ENCODE data around the gene PIP4P1. TPM values are rescaled to one million over a fixed set of nuclear protein-coding genes. Genes with fewer than 3 reads are reported as not detected.

PIP4P1 gene
- total and polyA plus RNA-seq, 4 donors, result 15.8 to 42.7 (median 26.8) TPM

- Histone ChIP-seq H3K36me3 (ENCODE audit: control insufficient read depth in 1 of 2, insufficient read depth in 2 of 2, low read length in 1 of 2) (peaks cover 4 to 6% of the 10 kb centered on the region in 2 donors), H3K4me3 (ENCODE audit: low read length in 2 of 2) (peak overlapping the region; percentile 36 to 54), H3K27me3 (ENCODE audit: control insufficient read depth in 1 of 2, insufficient read depth in 2 of 2, low read length in 1 of 2) (no peaks in the 10 kb centered on the region), H3K27ac (ENCODE audit: low read depth in 1 of 2, low read length in 2 of 2) (peak overlapping the region in 1 of 2 donors; percentile 33), H3K4me1 (ENCODE audit: control insufficient read depth in 1 of 2, insufficient read depth in 2 of 2, low read length in 2 of 2) (peaks cover 0 to 3% of the 10 kb centered on the region in 2 donors), H3K9me3 (ENCODE audit: control insufficient read depth, low read length) (no peaks in the 10 kb centered on the region)
- peak; percentile 66 for ATAC-seq (ENCODE audit: low FRiP score)
- peak in 1 of 2 donors; percentile 70 for DNase-seq
- 2% methylated on average over 12 of the region's 12 CpGs for WGBS, 2 donors
- intact Hi-C loops (cut with DNase I), result loop anchor here (1.0 to 10.0 kb wide), 5 partner anchors 15 to 213 kb away; partner anchors contain the start of genes APEX1 (in 1 of the 2) and PARP2 (in 1 of the 2)
Observed at GRCh38 chr14:20469890-20470602, 8.8 kb upstream of the PIP4P1 start.

DNA sequence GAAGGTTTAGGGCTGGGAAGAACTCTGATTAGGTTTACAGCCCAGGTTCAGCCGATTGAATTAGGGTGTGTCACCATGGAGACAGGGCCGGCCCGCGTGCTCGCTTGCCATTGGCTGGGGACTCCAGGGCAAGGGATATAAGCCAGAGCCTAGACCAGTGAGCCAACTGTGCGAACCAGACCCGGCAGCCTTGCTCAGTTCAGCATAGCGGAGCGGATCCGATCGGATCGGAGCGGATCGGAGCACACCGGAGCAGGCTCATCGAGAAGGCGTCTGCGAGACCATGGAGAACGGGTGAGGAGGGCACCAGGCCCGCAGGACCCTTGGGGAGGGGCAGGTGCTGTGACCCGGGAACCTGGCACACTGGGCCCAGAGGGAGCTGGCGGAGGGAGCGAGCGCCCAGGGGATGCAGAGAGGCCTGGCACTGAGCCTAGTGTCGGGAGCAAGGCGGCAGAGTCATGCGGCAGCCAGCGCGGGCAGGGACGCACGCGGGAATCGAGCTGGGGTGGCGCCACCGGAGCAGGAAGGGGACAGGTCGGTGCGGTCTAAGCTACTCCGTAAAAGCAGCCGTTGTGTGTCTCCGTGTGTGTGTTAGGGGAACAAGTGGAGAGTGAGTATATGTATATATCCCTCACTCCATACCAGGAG lies 8.1 kb upstream of the PIP4P1 start, which contains the start of gene PNP:
Gene PNP (plus strand): TSS at position 165 of the 648 bp plus-strand sequence. CDS start 119 bp downstream, at position 284.
- WGBS, 2 donors, result 0 to 1% methylated on average over 40 of the region's 40 CpGs
- H3K27ac ChIP-seq (ENCODE audit: low read depth in 1 of 2, low read length in 2 of 2), result peak within 1 kb of the TSS in 1 of 2 donors; percentile 33
- ATAC-seq (ENCODE audit: low FRiP score) (peak; percentile 97), DNase-seq (peak; percentile 94 to 95)
- H3K4me1 ChIP-seq (ENCODE audit: control insufficient read depth in 1 of 2, insufficient read depth in 2 of 2, low read length in 2 of 2), result peaks cover 0 to 3% of the 10 kb centered on the region in 2 donors
- H3K27me3 ChIP-seq (ENCODE audit: control insufficient read depth in 1 of 2, insufficient read depth in 2 of 2, low read length in 1 of 2), result no peaks in the 10 kb centered on the region
- intact Hi-C loops (cut with DNase I), result loop anchor here (1.0 to 10.0 kb wide), 3 partner anchors 14 to 213 kb away; partner anchors contain the start of genes APEX1 (in 1 of the 2) and PARP2 (in 1 of the 2)
- peak within 1 kb of the TSS; percentile 3 to 54 for H3K4me3 ChIP-seq (ENCODE audit: low read length in 2 of 2)
- H3K9me3 ChIP-seq (ENCODE audit: control insufficient read depth, low read length), result no peaks in the 10 kb centered on the region
- H3K36me3 ChIP-seq (ENCODE audit: control insufficient read depth in 1 of 2, insufficient read depth in 2 of 2, low read length in 1 of 2), result peaks cover 3 to 4% of the 10 kb centered on the region in 2 donors

DNA sequence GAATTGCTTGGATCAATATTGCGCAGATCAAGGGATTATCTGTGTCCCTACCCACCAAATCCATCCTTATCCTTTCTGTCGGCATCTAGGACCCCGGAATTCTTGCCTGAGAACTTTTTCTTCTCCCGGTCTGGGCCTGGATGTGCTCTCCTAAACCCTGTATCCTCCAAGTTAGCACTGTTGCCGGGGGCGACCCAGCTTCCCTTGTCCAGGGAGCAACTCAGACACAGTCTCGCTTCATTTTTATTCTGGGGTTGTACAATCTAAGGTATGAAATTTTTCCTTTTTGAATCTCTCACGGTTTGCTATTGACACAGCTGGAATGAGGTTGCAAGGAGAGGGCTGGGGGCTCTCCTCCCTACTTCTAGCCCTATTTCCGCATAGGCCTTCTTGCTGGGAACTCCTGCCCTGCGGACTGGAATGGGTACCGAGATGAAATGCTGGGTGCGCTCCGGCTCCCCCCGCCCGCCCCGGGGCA lies 7.6 kb upstream of the PIP4P1 start:
- ATAC-seq (ENCODE audit: low FRiP score), result peak; percentile 11

DNA sequence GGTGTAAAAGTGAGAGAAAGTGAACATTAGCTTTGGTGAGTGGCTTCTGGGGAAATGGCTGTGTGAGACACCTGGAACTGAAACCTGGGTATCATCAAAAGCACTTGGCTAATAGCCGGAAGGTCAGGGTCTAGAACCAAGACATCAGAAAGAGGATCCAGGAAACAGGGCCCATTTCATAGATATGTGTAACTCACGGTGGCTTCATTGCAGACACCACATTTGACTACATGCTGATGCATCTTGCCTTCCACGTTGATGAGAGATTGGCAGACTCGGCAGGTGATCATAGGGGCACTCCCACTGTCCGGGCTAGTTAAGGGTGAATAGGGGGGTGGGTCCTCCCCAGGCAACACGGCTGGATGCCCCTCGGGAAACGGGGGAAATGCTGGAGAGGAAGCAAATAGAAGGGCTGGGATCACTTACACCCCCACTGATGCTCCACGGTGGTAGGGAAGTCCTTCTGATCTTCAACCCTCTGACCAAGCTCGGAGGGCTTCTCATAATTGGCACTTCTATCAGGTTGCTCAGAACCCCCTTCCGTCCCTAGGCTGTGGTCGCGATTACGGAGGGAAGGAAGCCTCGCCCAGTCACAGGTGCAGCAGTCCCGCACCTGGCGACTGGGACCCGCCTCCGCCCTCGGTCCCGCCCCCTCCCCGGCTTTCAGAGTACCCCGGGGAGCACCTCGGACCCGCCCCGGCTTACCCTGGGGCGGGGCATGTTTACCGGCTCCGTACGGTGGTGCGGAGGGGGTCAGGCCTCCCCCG lies 593 bp downstream of the PIP4P1 start:
- DNase-seq, result no peak
- H3K27ac ChIP-seq (ENCODE audit: low read depth in 1 of 2, low read length in 2 of 2), result peak overlapping the region in 1 of 2 donors; percentile 50
- intact Hi-C loops (cut with DNase I), result loop anchor here (2.0 to 10.0 kb wide), 3 partner anchors 116 to 224 kb away; partner anchors contain the start of genes RNASE4 (in 2 of the 2) and PARP2 (in 1 of the 2)
- no peaks in the 10 kb centered on the region for H3K9me3 ChIP-seq (ENCODE audit: control insufficient read depth, low read length)
- H3K4me3 ChIP-seq (ENCODE audit: low read length in 2 of 2), result peak overlapping the region; percentile 77 to 83
- WGBS, 2 donors, result 6 to 8% methylated on average over 29 to 32 of the region's 32 CpGs
- no peak for ATAC-seq (ENCODE audit: low FRiP score)
- H3K27me3 ChIP-seq (ENCODE audit: control insufficient read depth in 1 of 2, insufficient read depth in 2 of 2, low read length in 1 of 2), result no peaks in the 10 kb centered on the region
- no peaks in the 10 kb centered on the region for H3K4me1 ChIP-seq (ENCODE audit: control insufficient read depth in 1 of 2, insufficient read depth in 2 of 2, low read length in 2 of 2)
- H3K36me3 ChIP-seq (ENCODE audit: control insufficient read depth in 1 of 2, insufficient read depth in 2 of 2, low read length in 1 of 2), result peaks cover 0 to 6% of the 10 kb centered on the region in 2 donors

More for the DNA sequence above, 7.6 kb upstream of the PIP4P1 start:
- Histone ChIP-seq H3K27ac (ENCODE audit: low read depth in 1 of 2, low read length in 2 of 2) (peak overlapping the region in 1 of 2 donors; percentile 20), H3K36me3 (ENCODE audit: control insufficient read depth in 1 of 2, insufficient read depth in 2 of 2, low read length in 1 of 2) (peaks cover 2 to 4% of the 10 kb centered on the region in 2 donors), H3K9me3 (ENCODE audit: control insufficient read depth, low read length) (no peaks in the 10 kb centered on the region), H3K4me3 (ENCODE audit: low read length in 2 of 2) (peak overlapping the region in 1 of 2 donors; percentile 54), H3K27me3 (ENCODE audit: control insufficient read depth in 1 of 2, insufficient read depth in 2 of 2, low read length in 1 of 2) (no peaks in the 10 kb centered on the region), H3K4me1 (ENCODE audit: control insufficient read depth in 1 of 2, insufficient read depth in 2 of 2, low read length in 2 of 2) (peaks cover 0 to 3% of the 10 kb centered on the region in 2 donors)
- DNase-seq, result peak in 1 of 2 donors; percentile 69
- intact Hi-C loops (cut with DNase I), result loop anchor here (1.0 to 10.0 kb wide), 3 partner anchors 14 to 214 kb away; partner anchors contain the start of genes APEX1 (in 1 of the 2) and PARP2 (in 1 of the 2)
- WGBS, 2 donors, result 21 to 23% methylated on average over 16 of the region's 16 CpGs

GRCh38 chr14:20458031-20458789 lies 3.0 kb downstream of the PIP4P1 start:
- ATAC-seq (ENCODE audit: low FRiP score), result no peak
- intact Hi-C loops (cut with DNase I), result loop anchor here (5.0 kb wide), 2 partner anchors 46 to 154 kb away; partner anchors contain the start of gene TEP1 (in 2 of the 2)
- WGBS, 2 donors, result 52 to 59% methylated on average over 8 of the region's 8 CpGs
- no peak overlapping the region for H3K4me3 ChIP-seq (ENCODE audit: low read length in 2 of 2)
- H3K27ac ChIP-seq (ENCODE audit: low read depth in 1 of 2, low read length in 2 of 2), result no peak overlapping the region
- no peaks in the 10 kb centered on the region for H3K4me1 ChIP-seq (ENCODE audit: control insufficient read depth in 1 of 2, insufficient read depth in 2 of 2, low read length in 2 of 2)
- DNase-seq, result peak in 1 of 2 donors; percentile 20
- no peaks in the 10 kb centered on the region for H3K27me3 ChIP-seq (ENCODE audit: control insufficient read depth in 1 of 2, insufficient read depth in 2 of 2, low read length in 1 of 2)
- no peaks in the 10 kb centered on the region for H3K9me3 ChIP-seq (ENCODE audit: control insufficient read depth, low read length)
- peaks cover 0 to 6% of the 10 kb centered on the region in 2 donors for H3K36me3 ChIP-seq (ENCODE audit: control insufficient read depth in 1 of 2, insufficient read depth in 2 of 2, low read length in 1 of 2)

DNA sequence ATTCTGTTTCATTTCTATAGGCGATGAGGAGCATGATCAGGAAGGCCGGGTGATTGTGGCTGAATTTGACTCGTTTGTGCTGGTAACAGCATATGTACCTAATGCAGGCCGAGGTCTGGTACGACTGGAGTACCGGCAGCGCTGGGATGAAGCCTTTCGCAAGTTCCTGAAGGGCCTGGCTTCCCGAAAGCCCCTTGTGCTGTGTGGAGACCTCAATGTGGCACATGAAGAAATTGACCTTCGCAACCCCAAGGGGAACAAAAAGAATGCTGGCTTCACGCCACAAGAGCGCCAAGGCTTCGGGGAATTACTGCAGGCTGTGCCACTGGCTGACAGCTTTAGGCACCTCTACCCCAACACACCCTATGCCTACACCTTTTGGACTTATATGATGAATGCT lies 4.3 kb downstream of the PIP4P1 start:
- H3K36me3 ChIP-seq (ENCODE audit: control insufficient read depth in 1 of 2, insufficient read depth in 2 of 2, low read length in 1 of 2), result peaks cover 0 to 6% of the 10 kb centered on the region in 2 donors
- intact Hi-C loops (cut with DNase I), result loop anchor here (5.0 kb wide), 2 partner anchors 45 to 155 kb away; partner anchors contain the start of gene TEP1 (in 2 of the 2)
- no peak overlapping the region for H3K4me3 ChIP-seq (ENCODE audit: low read length in 2 of 2)
- ATAC-seq (ENCODE audit: low FRiP score) (no peak), DNase-seq (peak in 1 of 2 donors; percentile 63)
- 82 to 85% methylated on average over 13 of the region's 13 CpGs for WGBS, 2 donors
- no peaks in the 10 kb centered on the region for H3K27me3 ChIP-seq (ENCODE audit: control insufficient read depth in 1 of 2, insufficient read depth in 2 of 2, low read length in 1 of 2)
- H3K4me1 ChIP-seq (ENCODE audit: control insufficient read depth in 1 of 2, insufficient read depth in 2 of 2, low read length in 2 of 2), result no peaks in the 10 kb centered on the region
- H3K27ac ChIP-seq (ENCODE audit: low read depth in 1 of 2, low read length in 2 of 2), result no peak overlapping the region
- no peaks in the 10 kb centered on the region for H3K9me3 ChIP-seq (ENCODE audit: control insufficient read depth, low read length)

DNA sequence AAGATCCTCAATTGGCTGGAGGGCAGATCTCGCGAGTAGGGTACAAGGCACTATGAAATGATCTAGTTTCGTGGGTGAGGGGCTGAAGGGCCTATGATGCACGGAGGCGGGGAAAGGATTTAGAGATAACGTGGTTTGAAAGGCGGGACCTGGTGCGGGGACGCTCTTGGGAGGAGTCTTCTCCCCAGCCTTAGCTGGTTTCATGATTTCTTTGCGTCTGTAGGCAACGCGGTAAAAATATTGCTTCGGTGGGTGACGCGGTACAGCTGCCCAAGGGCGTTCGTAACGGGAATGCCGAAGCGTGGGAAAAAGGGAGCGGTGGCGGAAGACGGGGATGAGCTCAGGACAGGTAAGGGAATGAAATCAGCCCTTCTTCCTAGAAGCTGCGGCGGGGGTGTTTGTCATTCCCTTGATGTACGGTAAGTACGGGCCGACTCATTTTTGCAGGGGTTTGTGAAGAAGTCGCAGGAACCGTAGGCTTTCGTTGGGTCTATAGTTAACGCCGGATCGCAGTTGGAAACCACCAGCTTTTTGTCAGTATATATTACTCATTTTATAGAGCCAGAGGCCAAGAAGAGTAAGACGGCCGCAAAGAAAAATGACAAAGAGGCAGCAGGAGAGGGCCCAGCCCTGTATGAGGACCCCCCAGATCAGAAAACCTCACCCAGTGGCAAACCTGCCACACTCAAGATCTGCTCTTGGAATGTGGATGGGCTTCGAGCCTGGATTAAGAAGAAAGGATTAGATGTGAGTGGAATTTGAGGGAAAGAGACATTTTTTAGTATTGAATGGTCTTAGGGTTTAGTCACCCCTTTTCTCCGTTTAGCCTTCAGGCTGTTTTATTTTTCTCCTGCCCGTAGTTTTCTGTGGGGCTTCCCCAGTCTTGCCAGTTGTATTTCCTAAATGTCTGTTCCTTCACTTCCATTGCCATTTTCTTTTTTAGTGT lies 5.6 kb downstream of the PIP4P1 start:
- DNase-seq (peak in 1 of 2 donors; percentile 79), ATAC-seq (ENCODE audit: low FRiP score) (peak; percentile 70)
- intact Hi-C loops (cut with DNase I), result loop anchor here (1.0 to 5.0 kb wide), 4 partner anchors 14 to 157 kb away; partner anchors contain the start of genes TEP1 (in 2 of the 2), PARP2 (in 1 of the 2) and PNP (in 1 of the 2)
- 1% methylated on average over 39 of the region's 39 CpGs for WGBS, 2 donors
- no peaks in the 10 kb centered on the region for H3K27me3 ChIP-seq (ENCODE audit: control insufficient read depth in 1 of 2, insufficient read depth in 2 of 2, low read length in 1 of 2)
- H3K4me1 ChIP-seq (ENCODE audit: control insufficient read depth in 1 of 2, insufficient read depth in 2 of 2, low read length in 2 of 2), result no peaks in the 10 kb centered on the region
- H3K4me3 ChIP-seq (ENCODE audit: low read length in 2 of 2), result peak overlapping the region; percentile 51 to 59
- H3K9me3 ChIP-seq (ENCODE audit: control insufficient read depth, low read length), result no peaks in the 10 kb centered on the region
- peaks cover 0 to 6% of the 10 kb centered on the region in 2 donors for H3K36me3 ChIP-seq (ENCODE audit: control insufficient read depth in 1 of 2, insufficient read depth in 2 of 2, low read length in 1 of 2)
- H3K27ac ChIP-seq (ENCODE audit: low read depth in 1 of 2, low read length in 2 of 2), result peak overlapping the region in 1 of 2 donors; percentile 75
